ENCODE data around the gene IL17B.

Gene IL17B, protein sequence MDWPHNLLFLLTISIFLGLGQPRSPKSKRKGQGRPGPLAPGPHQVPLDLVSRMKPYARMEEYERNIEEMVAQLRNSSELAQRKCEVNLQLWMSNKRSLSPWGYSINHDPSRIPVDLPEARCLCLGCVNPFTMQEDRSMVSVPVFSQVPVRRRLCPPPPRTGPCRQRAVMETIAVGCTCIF

DNA sequence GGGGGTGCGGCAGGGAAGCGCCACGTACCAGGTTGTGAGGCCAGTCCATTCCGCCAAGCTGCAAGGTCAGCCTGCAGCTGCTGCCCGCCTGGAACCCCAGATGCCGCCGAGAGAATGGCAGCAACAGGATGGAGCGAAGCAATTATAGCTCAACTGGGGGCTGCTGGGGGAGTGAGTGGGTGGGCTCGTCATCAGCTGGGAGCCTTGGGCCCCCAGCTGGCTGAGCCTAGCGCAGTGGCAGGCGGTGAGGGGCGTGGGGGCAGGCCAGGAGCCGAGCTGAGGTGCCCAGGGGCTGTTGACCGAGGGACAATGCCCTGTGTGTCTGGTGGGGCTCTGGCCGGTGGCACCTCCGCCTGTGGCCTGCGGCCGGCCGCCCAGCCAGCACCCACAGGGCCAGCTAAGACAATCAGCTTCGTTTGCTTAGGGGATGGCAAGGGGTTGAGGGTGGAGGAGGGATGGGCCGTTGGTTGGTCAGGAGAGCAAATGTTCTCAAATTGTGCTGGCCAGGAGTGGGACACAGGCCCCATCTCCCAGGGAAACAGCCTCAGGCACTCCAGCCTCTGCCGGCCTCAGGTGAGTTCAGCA lies at the start of gene IL17B:
TSS of gene IL17B (minus strand) at position 116 of the 585 bp plus-strand sequence. CDS start at position 49, 67 bp downstream.
- DNase-seq = no peak

DNA sequence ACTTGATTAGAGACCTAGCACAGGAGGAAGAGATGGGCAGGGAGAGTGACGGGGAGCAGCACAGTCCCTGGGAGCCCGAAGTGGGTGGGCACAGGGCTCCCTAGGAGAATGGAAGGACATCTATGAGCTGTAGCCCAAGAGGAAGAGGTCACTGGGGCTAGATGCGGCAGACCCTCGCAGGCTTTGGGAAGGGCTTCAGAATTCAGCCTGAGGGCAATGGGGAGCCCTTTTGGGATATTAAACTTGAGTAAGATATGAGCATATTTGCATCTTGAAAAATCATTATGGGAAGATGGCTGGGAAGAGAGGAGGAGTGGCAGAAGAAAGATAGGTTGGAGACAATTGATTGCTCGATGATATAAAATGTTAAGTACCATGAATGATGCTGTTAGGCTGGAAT lies 48.9 kb upstream of the IL17B start:
- no peak for DNase-seq

DNA sequence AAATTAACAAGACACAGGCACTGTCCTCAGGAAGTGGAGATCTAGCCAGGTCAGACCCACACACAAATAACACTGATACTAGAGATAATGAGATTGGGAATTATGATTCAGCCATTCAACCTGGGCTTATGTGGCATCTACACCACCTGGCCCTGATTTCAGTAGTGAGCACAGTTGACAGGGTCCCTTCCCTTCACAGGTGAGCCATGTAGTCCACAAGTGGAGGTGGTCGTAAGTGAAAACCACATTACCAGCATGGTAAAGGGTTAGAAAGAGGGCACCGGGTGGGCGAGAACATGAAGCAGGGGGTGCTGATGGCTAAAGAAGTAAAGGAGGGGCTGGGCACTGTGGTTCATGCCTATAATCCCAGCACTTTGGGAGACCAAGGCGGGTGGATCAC lies 48.3 kb upstream of the IL17B start:
- DNase-seq = no peak

DNA sequence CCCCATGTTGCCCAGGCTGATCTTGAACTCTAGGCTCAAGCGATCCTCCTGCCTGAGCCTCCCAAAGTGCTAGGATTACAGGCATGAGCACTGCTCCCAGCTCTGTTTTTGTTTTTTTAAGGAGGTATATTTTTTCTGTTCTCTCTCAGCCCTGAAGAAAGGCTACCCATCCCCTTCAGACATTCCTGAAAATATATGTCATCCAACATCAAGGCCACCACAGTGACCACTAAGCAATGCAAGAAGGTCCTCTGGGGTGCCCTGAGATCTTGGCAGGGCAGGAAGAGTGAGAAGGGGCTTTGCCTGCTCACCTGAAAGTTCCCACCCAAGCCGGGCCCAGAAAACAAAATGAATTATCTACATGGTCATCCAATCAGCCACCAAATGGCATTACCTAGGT lies 47.8 kb upstream of the IL17B start:
- DNase-seq = no peak

DNA sequence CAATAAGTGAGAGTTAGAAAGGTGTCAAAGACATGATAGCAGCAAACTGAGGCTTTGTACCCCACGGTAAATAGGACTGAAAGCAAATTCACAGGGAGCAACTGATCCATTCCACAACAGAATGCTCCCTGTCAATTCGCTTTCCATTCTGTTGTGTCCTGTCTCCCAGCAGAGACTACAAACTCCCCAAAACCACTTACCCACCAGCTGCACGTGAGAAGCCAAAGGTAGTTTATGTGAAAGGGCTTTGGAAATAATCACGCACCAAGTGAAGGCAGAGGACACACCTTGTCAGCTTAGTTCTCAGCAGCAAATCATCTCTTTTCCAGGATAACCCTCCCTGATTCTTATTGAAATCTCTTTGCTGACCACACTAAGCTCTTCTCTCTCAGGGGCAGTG lies 46.6 kb upstream of the IL17B start:
- no peak for DNase-seq

DNA sequence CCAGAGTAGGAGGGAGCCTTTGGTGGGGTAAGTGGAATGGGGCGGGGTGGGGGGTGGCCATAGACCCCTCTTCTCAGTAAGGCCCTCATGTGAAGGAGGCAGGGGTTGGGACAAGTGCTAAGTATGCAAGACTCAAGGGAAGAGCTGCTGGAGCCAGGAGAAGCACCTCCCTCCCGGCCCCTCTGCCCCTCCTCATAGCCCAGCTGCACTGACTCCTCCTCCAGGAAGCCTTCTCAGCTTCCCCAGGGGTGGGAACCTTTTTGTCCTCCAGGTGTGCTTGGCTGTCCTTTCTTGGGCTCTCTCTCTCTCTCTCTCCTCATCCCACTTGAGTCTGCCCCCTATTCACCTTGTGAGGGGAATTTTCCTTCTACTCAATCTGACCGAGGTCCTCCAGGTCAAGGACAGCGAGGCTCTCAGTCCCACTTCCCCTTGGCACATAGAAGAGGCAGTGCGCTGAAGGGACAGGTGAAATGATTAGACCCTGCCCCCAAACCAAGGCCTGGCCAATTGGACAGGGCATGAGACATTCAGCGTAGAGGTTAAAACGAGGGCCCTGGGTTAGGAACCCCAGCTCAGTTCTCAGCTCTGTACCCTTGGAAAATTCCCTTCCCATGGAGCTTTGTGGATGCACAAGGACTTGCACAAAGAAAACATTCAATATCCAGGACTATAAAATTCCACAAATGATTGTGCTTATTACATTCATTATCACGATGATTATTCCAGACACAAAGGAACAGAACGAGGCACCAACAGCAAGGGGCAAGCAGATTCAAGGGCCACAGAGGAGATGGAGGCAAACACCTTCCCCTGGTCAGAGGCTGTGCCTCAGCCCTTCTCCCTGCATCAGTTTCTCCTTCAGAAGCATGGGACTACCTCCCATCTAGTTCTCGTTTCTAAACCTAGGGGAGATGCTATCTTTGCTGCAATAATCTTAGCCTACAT lies 45.6 kb upstream of the IL17B start:
- no peak for DNase-seq

DNA sequence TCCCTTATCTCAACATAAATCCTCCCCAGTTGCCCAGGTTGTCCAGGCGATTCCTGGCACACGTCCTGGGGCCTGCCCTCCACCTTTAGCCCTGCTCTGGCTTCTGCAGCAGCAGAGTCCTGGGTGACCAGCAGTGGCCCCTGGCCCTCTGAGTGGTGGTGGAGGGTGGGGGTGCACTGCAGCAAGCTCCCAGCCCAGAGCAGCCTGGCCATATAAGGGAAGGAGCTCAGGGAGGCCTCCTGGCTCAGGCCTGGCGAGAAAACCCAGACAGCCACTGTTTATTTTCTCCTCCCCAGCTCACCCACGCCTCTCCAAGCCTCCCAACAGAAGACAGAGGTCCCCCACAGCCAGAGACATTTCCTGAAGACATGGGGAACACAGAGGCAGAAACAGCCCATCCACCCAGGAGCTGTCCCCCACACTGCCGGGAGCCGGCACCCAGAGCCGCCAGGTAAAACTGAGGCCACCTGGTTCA lies 44.7 kb upstream of the IL17B start:
- no peak for DNase-seq

DNA sequence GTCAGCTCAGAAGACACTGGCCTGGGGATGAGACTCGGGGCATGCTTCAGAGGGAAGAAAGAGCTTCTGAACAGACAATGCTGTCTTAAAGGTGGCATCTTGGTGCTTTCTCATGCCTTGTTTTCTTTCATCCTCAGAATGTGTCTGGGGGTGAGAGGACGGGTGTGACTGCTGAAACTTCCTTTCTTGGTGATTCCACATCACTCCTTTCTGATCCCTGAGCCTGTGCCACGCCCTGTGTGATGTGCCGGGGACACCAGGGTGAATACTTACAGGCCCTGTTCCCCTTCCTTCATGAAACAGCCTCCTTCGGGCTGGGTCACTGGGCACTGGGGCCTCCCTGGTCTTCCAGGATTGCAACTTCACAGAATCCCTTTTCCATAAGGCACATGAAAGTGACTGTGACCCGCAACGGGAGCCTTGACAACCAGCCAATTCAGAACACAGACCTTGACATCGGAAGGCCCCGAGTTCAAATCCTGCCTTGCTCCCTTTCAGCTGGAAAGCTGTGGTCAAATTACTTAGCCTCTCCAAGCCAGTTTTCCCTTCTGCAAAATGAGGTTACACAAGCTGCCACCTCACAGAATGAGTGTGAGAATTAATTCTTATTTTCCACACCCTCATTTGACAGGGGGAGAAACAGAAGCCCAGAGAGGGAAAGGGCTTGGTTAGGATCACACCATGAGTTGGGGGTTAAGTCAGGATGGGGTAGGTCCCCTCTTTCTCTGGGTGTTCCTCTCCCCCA lies 44.1 kb upstream of the IL17B start:
- no peak for DNase-seq

DNA sequence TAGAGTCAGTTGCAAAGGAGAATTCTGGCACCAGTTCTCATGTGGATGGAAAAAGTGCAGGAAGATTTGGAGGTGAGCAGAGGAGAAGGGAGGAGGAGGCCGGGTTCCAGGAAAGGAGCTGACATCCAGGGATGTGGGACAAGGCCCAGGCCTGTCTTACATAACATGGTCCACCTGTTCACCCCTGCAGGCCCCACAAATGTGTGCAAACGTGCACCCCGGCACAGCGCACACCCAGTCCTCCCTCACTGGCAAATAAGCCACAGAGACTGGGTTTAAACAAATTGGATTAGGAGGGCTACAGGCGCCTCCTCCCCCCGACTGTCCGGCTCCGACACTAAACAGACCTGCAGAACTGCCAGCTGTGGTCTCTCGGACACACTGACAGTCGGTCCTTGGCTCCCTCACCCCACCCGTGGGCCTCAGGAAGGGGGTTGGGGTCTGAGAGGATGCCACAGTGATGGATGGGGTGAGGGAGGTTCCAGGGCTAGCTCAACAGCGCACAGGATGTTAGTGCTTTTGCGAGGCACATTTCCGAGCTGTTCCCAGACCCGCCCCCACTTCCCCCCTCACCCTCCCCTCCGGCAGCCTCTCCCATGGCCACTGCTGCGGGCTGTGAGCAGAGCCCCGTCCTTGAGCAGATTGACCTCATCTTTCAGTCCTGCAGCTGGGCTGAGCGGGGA lies 43.4 kb upstream of the IL17B start:
- no peak for DNase-seq

DNA sequence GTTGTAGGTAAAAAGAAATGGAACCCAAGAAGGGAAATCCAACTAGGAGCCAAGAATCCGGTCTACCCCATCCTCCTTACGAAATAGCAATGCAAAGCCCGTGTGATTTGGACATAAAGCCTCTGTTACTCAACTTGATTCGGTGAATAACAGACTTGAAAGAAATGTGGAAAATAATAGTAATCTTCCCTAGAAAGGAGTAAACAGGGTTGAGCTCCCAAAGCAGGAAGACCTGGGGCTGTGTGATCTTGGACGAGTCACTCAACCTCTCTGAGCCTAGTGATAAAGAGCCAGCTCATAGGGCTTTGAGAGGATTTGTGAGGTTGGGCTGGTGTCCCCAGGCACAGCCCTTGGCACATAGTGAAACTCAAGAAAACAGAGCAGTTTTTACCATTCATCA lies 42.7 kb upstream of the IL17B start:
- DNase-seq = no peak

DNA sequence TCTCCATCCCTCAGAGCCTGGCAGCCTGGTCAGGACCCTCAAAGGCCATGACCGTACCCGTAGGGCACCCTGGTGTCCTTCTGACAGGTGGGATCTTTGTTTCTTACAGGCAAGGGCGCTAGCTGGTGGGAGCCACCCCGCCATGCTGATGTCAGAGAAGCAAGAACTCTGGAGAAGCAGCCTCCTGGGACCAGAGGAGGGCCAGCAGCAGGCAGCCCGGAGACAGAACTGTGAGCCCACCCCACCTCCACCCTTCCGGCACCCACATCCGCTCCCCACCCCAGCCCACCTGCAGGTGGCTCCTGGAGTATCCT lies 42.2 kb upstream of the IL17B start:
- DNase-seq = no peak

DNA sequence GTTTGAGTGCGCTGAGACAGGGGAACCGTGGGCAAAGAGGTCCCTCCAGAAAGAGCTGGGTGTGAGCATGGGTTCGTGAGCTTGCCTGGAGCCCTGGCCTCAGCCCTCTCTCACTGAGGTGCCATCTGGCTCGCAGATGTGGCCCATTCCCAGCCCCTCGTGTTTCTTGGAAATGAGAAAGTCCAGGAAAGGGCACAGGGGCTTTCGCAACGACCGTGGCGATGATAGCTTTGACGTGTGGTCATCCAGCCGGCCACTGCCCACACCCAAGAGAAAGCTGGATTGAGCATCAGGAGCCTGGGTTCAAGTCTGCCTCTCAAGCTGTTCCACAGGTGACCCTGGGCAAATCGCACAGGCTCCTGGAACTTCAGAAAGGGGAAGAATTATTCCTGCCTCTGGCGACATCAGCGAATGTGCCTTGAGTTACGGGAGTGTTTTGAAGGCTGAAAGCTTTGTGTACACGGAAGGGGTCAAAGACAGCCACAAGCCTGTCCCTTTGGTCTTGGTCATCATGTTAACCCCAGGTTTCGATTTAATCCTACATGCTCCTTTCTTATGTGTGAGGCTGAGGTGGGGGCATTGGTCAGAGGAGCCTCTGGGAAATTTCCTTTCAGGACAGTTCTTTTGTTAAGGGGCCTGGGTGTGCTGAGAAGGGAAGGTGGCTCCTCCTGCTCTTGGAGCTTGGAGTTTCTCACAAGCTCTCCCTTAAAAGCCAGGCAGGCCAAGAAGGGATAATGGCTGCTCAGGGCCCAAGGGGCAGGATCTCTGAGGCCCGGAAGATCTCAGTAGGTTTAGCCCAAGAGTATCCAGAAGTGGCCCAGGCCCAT lies 41.7 kb upstream of the IL17B start:
- no peak for DNase-seq

DNA sequence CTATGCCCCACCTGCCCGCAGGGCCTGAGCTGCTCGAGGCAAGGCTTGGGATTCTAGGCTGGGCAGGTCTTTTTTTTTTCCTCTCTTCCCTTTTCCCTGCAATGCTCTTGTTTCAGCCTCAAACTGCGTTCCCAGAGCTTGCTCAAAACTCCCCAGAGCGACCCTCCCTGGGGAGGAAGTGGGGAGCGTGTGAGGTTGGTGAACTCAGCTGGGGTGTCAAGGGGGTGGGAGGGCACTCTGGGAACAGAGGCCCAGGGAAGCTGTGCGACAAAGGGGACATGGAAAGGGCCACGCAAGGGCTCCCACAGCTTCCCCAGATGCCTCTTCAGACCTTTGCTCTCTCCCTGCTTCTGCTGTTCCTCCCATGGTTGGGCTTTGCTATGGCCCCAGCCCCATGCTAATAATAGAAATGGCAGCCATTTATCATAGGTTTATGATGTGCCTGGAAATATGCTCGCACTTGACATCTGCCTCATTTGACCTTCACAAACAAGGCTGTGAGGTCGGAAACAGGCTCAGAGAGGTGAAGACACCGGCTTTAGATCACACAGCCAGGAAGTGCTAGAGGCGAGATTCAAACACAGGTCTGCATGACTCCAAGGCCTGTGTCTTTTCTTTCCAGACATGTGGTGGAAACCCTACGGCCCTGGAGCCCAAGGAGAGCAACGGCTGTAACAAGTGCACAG lies 40.9 kb upstream of the IL17B start:
- DNase-seq = no peak

DNA sequence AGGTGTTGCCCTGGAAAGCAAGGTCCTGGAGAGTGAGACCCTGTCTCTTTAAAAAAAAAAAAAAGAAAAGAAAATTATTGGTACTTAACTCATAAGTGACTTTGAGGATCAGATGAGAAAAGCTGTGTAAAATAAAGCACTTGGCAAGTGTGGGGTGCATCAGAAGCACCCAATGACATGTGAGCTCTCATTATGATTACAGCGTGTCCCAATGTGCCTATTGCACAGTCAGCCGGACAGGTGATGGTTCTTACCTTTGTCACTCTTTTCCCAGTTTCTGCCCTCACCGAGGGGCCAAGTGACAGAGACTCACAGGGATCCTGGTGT lies 40.4 kb upstream of the IL17B start:
- no peak for DNase-seq

DNA sequence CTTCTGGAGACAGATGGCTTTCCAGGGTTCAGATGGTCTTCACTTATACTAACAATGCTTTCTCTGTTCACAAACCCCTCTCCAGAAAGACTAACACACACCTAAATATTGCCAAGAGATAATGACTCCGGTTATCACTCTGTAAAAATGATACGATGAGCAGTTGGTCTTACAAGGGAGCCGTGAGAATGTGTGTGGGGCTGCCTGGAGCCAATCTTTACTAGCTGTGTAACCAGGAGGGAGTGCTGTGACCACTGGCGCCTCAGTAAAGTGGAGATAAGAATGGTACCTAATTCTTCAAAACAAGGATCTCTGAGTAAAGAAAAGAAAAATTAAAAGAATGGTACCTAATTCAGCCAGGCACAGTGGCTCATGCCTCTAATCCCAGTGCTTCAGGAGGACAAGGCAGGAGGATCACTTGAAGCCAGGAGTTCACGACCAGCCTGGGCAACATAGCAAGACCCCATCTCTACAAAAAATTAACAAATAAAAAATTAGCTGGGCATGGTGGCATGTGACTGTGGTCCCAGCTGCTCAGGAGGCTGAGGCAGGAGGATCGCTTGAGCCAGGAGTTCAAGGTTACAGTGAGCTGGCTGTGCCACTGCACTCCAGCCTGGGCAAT lies 39.9 kb upstream of the IL17B start:
- no peak for DNase-seq

DNA sequence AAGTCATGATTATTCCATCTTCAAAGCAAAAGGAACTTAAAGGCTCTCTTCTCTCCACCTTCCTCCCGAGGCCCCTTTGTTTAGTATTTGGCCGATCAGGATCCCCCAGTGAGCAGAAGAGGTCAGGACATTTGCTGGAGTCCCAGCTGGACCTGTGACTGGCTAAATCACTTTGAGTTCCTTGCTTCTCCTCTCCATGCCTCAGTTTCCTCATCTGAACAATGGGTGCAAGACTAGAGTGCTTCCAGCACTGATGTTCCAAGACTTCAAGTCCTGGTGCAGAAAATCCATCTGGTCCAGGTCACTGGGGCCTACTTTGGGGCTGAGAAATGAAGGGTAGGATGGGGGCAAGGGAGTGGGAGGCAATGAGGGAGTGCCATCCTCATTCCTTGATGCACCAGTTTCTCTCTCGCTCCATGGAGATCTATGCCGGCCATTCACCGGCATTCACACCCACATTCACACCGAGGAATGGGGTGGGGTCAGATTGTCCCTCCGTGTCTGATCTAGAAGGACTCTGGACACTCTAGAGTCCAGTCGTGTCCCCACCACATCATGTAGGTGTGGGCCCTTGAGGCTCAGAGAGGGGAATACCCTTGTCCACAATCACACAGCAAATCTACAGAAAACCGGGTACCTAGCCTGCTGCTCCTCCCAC lies 38.7 kb upstream of the IL17B start:
- no peak for DNase-seq

DNA sequence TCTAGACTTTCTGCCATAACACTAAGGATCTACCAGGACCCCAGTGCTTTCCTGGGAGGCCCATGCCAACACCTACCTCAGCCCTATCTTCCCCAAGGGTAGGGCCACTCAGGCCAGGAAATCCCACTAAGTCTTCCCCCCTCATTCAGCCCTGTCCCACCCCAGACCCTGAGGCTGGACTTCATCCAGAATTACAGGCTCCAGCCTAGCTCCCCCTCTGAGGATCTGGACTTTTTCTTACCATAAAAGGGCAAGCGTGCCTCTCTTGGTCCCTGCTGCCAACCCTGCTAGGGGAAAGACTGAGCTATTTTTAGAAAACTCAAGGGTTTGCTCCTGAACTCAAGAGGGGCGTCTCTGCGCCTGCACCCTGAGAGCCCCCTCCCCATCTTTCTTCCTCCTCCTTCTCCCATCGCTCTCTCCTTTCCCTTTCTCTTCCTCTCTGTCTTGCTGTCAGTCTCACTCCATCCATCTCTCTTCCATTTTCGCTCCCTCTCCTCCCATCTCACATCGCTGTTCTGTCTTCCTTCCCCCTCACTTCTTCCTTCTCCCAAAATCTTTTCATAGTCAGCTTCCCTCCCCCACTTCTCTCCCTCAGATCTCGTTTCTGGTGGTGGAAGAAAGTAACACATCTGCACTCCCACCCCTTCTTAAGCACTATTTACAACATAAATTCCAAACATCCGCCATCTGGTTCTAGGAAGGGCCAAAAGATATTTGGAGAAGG lies 38.1 kb upstream of the IL17B start:
- no peak for DNase-seq

DNA sequence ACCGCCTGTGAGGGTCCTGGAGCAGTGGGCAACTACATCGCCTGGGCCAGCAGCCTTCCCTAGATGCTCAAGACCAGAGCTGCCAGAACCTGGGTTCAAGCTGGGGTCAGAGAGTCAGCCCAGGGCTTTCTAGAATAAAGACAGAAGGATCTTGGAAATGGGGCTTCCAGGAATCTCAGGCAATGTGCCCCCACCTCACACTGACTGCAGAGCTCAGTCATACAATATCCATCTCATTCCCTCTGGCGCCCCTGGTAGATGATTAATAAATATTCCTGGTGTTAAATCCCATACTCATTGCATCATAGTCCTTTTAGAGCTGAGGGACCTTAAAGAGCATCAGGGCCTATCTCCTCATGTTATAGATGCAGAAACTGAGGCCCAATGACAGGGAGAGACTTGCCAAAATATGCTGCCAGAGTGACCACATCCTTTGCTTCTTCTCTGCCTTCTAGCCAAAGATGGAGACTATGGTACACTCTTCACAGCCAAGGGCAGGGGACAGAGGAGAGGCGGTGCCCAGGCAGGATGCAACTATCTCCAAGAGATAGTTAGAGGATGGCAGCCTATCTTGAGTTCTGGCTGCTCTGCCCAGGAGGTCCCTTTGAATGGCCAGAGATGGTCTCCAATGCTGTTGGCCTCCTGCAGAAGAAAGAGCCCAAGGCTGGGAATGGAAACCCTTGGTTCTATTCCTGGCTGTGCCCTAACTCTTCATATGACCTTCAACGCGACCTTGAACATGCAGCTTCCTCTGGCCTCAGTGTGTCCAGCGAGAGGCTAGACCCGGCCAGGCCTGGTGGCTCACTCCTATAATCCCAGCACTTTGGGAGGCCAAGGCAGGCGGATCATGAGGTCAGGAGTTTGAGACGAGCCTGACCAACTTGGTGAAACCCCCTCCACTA lies 36.2 kb upstream of the IL17B start:
- no peak for DNase-seq

All from CD4-positive, alpha-beta T cell treated with Interleukin-15 for 1 hour (primary cell).